ENCODE measurements around the gene ZNF879.

The ZNF879 gene

GRCh38 chr5:179023528-179024189, at the start of gene ZNF879:
Gene ZNF879 (plus strand): TSS chr5:179023804. CDS start chr5:179025005, 1,201 bp downstream.
- DNase-seq (ENCODE audit: low spot score) = peak; percentile 98

DNA sequence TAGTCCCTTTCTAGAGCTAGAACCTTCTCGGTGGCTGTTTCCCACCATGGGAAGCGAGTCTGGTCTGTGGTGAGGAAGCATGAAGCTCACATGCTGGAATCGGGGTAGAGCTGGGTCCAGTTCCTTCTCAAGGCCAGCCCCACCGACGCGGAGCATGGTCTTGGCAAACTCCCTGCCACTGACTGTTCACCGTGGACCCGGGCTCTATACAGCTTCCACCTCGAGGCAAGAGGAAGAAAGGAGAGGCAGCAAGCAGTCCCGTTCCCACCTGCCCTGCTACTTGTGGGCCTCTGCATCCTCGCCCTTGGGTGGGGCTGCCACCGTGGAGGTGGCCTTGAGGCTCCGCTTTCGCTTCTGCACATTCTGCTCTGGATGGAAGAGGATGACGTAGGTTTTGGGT, 42.2 kb upstream of the ZNF879 start:
- no peak for DNase-seq (ENCODE audit: low spot score)

DNA sequence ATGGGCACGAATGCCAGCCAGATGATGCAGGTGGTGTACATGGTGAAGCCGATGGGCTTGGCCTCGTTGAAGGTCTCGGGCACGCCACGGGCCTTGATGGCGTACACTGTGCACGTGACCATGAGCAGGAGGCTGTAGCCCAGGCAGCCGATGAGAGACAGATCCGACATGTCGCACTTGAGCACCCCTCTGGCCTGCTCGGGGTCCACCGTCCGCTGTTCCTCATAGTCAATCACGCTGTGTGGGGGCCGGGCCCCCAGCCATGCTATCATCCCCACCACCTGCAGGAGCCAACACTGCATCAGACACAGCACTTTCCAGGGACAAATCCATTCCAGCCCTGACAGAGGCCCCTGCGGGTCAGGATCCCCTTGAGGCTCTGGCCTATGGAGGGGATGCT, 40.7 kb upstream of the ZNF879 start:
- no peak for DNase-seq (ENCODE audit: low spot score)

DNA sequence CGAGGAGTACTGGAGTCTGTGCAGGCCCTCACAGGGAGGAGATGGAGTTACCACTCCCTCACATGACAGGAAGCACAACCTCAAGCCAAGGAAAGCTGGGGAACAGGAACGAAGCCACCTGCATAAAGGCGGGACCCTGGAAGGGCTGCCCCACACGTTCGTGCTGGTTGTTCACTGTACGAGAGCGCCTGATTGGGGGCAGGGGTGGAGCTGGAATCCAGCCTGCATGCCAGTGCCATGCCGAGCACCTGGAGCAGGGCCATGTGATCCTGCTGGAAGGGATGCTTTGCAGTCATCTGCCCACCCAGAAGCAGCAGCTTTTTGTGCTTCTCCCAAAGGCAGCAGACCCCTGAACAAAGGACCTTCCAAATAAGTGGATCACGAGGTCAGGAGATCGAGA, 39.9 kb upstream of the ZNF879 start:
- DNase-seq (ENCODE audit: low spot score) = no peak

DNA sequence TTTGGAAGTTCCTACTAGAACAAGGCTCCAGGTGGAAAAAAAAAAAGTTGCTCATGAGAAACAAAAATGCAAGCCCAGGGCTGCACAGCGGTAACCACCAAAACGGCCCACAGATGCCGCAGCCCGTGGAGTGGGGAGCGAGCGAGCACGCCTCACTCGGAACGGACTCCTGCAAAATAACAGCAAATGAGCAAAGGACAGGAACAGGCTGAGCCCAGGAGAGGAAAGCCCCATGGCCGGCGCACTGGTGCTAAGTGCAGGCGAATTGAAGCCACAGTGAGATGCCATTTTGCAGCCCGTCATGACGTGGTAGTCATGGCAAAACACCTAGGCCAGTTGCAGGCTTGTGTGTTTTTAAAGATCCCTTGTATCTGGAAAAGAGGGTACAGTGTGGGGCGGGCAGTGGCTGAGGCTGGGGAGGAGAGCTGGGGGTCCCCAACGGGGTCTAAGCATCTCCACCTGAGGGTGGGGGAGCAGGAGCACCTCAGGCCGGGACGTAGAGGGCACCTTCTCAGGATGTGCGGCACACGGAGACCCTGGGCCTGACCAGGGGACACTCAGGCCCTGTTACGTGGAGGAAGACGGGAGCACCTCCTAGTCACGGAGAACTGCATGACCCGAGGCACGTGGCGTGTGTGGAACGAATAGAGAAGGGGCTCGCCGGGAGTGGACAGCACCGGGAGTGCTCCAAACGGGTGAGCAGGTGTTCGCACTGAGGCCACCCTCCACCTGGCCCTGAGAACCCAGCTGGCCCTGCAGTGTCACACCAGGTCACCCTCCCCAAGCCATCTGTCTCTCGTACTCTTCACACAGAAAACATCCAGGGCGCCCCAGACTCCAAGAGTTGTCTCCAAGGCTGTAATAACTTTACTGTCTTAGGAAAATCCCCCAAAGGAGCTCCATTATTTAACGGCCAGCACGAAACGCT, 39.2 kb upstream of the ZNF879 start:
- no peak for DNase-seq (ENCODE audit: low spot score)

DNA sequence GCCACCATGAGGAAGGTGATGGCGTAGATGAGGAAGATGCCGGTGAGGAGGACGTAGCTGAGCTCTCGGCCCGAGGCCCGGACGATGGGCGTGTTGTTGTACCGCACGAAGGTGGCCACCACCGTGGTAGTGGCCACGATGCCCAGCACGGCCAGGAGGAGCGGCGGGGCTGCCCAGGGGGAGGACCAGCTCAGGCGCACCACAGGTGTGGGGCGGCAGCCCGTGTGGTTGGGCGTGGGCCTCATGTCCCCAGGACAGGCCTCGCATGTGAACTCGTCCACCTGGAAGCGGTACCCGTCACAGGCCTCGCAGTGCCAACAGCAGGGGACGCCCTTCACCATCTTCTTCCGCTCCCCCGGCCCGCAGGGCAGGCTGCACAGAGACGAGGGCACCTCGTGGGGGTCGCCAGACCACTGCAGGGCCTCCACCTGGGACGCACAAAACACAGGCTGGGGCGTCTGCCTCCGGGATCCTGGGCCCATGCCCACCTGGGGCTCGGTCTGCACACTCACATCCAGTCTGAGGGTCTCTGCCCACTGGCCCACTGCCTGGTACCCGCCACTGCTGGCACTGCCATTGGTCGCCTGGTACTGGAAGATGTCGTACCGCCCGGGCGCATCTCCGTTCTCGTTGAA, 37.2 kb upstream of the ZNF879 start:
- DNase-seq (ENCODE audit: low spot score) = no peak

- DNase-seq (ENCODE audit: low spot score) = no peak
Observed at GRCh38 chr5:178988436-178989220, 35.0 kb upstream of the ZNF879 start.

DNA sequence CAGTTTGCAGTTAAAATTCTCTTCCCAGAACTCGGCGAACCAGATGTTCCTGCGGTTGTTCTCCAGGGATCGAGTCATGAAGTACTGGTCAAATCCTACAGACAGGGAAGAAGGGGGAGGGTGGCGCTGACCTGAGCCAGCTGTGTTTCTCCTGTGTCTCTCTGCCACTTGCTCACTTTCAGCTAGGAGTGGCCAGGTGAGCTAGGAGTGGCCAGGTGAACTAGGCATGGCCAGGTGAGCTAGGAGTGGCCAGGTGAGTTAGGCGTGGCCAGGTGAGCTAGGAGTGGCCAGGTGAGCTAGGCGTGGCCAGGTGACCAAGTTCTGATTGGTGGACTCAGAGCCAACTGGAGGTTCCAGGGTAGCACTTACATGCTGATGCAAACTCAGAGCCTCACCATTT, 34.3 kb upstream of the ZNF879 start:
- no peak for DNase-seq (ENCODE audit: low spot score)

- DNase-seq (ENCODE audit: low spot score) = no peak
Observed at GRCh38 chr5:178990491-178990890, 33.1 kb upstream of the ZNF879 start.

DNA sequence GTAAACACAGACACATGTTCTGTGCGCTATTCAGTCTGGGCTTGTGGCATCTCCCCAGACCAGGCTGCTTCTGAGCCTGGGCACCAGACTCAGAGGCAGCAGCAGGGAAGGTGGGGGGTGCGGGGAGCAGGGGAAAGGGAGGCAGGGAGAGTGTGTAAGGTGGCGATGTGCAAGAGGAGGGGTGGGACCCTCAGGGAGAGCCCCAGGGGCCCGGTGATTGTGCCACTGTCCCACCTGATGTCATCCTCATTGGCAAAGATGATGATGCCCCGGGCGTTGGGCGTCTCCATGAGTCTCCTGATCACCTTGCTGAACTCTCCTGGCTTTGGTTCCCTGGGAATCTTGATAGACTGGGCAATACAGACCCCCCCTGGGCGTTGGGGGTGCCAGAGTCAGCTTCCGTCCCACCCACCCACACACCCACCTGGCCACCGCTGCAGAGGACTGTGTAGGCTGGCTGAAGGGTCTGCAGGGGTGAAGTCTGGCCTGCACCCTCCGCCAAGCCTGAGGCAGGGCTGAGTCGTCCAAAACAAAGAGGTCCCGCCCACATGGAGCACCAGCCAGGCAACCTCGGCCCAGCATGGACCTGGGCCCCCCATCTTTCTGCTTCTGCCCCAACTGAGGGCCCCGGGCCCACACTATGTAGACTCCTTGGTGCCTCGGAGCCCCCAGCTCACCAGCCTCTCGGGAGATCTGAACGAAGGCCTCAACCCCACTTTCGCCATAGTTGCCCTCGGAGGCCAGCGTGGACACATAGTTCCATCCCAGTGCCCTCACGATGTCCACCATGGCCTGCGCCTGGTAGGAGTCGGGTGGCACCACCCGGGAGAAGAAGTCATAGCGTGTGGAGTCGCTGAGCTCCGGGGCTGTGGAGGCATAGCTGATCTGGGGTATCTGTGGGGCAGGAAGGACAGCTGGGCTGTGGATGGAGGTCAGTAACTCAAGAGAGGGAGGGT, 32.1 kb upstream of the ZNF879 start:
- no peak for DNase-seq (ENCODE audit: low spot score)

DNA sequence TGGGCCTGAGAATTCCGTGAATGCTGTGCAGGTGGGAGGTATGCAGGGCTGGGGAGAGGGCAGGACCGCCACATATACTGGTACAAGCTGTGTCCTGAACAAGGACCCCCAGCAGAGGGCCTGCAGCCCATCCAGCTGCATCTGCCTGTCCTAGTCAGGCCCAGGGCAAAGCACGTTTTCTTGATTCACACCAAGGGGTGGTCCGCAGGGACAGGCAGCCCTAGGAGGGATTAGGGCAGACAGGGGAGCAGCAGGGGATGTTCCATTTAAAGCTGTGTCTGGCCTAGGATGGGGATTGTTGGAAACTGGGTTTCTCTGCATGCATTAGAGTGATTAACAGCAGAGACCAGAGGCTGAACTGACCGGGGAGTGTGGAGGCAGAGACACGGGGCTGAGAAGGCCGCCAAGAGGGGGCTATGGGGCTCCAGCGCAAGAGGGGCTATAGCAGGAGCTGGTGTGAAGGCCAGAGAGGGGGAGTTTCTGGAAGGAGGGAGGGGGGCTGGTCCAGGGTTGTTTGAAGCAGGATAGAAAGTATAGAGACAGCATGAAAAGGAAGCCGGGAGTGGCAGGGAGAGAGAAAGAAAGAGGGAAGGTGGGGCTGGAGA, 31.2 kb upstream of the ZNF879 start:
- no peak for DNase-seq (ENCODE audit: low spot score)

GRCh38 chr5:178993236-178993765, 30.3 kb upstream of the ZNF879 start:
- no peak for DNase-seq (ENCODE audit: low spot score)

DNA sequence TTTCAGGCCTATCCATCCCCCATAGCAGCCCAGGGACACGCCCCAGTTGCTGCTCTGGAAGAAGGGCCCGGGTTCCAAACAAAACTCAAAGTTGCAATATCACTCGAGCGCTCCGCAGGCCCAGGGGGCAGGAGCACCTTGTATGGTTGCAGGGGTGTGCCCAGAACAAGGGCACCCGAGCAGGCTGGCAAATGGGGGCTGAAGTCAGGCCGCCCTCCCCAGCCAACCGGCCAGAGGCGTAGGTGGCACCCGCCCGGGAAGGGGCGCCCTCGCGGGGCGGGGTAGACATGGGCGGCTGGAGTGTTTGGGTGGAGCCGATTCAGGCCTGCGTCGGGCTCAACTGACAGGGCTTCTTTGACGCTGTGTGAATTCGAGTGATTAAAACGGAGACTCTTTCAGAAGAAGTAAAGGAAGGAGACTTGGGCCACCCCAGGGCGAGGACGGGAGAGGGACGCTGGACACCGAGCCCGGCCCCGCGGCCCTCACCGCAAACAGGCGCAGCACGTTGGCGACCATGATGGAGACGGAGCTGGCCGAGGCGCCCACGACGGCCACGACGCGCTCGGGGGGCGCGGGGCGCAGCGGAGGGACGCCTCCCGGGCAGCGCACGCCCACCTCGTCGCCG, 29.5 kb upstream of the ZNF879 start:
- no peak for DNase-seq (ENCODE audit: low spot score)

GRCh38 chr5:178994580-178995340, 28.8 kb upstream of the ZNF879 start, which contains the start of gene GRM6:
Gene GRM6 (minus strand): TSS chr5:178995320. CDS start chr5:178994944, 376 bp downstream.
- DNase-seq (ENCODE audit: low spot score) = no peak

DNA sequence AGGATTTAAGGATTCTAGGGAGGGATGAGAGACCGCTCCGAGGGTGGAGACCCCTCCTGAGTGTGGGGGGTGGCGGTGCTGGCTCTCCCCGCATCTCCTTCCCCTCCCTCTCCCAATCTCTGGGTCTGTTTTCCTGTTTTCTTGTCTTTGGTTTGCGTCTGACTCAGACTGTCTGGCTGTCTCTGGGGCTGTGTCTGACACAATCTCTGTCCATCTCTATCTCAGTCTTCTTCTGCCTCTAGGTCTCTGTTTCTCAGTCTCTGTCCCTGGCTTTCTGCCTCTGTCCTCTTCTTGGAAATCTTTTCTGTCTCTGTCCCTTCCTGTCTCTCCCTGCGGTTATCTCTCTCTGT, 28.3 kb upstream of the ZNF879 start:
- no peak for DNase-seq (ENCODE audit: low spot score)

- DNase-seq (ENCODE audit: low spot score) = no peak
Observed at GRCh38 chr5:178996156-178996555, 27.4 kb upstream of the ZNF879 start.

DNA sequence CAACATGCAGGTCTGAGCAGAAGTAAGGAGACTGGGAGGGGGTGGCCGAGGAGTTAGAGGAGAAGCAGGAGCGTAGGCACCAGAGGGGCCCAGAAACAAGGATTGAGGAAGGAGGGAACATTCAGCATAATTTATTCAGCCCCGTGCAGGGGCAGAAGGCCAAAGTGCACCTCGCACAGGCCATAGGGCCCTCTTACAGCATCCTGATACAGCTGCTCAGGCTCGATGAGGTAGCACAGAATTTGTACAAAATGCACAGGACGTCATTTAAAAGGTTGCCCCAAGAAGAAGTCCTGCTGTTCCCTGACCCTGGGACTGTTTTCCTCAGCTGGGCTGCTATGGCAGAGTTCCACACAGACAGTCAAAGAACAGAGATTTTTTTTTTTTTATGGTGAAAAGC, 26.4 kb upstream of the ZNF879 start:
- no peak for DNase-seq (ENCODE audit: low spot score)

DNA sequence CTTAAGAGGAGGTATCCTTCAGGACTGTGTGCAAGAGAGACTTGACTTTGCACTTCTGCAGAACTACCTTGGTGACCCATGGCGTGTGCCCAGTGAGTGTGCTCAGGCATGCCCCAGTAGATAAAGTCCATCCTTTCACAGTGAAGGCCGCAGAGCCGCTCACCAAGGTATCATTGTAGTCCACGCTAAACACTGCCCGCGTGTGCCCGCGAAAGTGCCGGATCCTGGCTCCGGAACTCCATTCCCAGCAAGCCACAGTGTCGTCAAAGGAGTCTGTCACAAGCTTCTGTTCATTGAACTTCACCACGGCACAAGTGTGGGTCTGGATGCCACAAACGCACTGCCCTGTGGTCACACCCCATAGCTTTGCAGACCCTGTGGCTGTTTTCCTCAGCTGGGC, 25.2 kb upstream of the ZNF879 start:
- DNase-seq (ENCODE audit: low spot score) = no peak

- no peak for DNase-seq (ENCODE audit: low spot score)
Observed at GRCh38 chr5:179006564-179006963, 17.0 kb upstream of the ZNF879 start.
